T47D (cell line): ENCODE measurements around the gene MEGF6.
A peak's percentile ranks its signal among the peaks of the same experiment; 100 is the strongest.

ENCODE experiments used
- DNase-seq, 2 experiments: peaks; one replicate each; pipeline versions ENCODE4 v3.0.0 to v3.0.0-alpha.2; 2011 to 2012; ENCODE audit warnings: low read depth in 1 of 2, low spot score in 1 of 2
- JUND ChIP-seq: IDR thresholded peaks from 2 replicates; pipeline ENCODE4 v1.6.1; 2012; ENCODE audit warnings: low read depth
- in situ Hi-C: cut with HindIII; loops from 2 replicates; pipeline ENCODE4 v1.10.0; 2016; ENCODE audit warnings: low sequenced_read_pairs, low pct_unique_long_range_greater_than_20kb

Gene MEGF6

DNA sequence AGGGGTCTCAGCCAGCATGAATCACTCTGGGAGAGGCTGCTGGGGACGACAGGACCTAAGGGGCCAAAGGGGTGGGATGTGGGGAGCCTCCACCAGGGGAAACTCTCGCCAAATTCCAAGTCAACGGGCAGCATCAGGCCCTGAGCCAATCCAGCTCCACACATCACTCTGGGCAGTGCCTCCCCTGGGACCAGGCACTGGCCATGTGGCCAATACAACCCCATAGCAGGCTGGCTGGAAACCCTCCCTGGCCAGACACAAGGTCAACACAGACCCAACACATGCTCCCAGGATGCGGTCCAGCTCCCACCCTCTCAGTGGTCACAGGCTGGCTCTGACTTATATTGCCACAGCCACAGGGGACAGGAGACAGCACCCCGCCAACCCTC is 60.0 kb downstream of the MEGF6 start:
- in situ Hi-C loops: no loop called here
- no peak for DNase-seq
- no peak for TF ChIP-seq JUND

DNA sequence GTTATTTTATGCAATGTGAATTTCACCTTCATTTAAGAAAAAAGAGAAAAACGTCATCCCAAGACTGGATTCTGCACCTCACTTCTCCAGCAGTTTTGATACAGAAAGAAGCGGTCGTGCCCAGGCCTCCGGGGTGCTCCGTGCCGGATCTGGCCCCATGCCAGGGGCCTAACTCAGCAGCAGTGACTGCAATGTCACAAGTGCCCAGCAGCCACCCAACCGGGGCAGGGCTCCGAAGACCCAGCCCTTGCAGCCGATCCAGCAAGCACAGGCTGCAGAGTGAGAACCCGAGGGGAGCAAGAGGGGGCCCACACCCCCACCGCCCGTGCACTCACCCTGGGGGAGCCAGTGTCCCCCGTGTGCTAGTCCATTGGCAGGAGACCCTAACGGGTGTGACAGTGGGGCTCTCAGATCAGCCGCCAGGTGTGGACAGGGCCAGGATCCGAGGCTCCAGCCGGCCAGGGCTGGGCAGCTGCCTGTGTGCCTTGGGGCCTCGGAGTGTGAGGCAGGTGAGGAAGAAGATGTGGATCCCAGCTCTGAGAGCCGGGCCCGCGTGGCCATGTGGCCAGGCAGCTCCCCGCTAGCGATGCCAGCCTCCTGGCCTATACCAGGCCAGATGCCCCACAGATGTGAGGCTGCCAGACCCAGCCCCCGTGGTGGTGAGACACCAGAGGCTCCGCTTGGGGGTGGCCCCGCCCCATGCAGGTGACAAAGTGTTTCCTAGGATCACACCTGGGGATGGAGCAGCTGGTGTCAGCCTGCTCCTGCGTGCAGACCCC is 60.6 kb downstream of the MEGF6 start:
- in situ Hi-C loops: no loop called here
- TF ChIP-seq JUND: no peak
- no peak for DNase-seq

DNA sequence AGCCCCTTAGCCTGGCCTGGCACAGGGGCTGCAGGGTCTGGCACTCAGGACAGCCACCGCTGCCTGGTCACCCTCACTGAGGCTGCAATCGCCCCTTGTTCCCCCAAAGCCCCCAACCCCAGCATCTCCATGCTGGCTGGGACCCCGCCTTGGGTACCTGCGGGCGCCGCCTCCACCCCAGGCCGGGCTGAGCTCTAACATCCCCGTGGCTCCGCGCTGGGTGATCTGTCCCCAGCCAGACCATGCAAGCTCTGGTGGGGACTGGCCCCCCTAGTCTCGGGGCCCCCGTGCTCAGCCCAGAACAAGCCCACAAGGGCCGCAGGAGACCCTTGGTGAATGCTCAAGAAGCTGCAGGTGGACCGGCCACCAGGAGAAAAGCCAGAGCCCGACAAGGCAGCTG is 62.4 kb downstream of the MEGF6 start:
- in situ Hi-C loops: no loop called here
- no peak for DNase-seq
- TF ChIP-seq JUND: no peak

- no peak for TF ChIP-seq JUND
- no peak for DNase-seq
- in situ Hi-C loops: no loop called here
Measured at GRCh38 chr1:3548156-3548893, 63.0 kb downstream of the MEGF6 start.

GRCh38 chr1:3547055-3548005 is 64.0 kb downstream of the MEGF6 start:
- no peak for TF ChIP-seq JUND
- DNase-seq: peak; percentile 64 to 85
- in situ Hi-C loops: no loop called here

DNA sequence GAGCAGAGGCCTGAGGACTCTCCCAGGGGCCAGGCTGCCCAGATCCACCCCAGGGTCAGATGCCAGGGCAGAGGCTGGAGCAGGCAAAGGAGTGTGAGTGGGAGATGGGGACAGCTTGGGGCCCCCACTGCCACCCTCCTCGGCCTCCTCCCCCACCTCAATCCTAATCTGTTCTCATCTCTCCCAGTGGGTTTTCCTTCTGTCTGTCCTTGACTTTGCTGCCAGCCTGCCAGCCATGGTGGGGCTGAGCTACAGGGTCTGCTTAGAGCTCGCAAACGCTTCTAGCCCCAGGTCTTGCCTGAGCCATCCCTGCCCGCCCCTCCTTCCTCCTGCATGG is 65.3 kb downstream of the MEGF6 start:
- no peak for DNase-seq
- no peak for TF ChIP-seq JUND
- in situ Hi-C loops: no loop called here

GRCh38 chr1:3545363-3546047 is 65.8 kb downstream of the MEGF6 start:
- in situ Hi-C loops: no loop called here
- no peak for DNase-seq
- TF ChIP-seq JUND: no peak

GRCh38 chr1:3544040-3544977 is 67.0 kb downstream of the MEGF6 start:
- in situ Hi-C loops: no loop called here
- no peak for DNase-seq
- no peak for TF ChIP-seq JUND

GRCh38 chr1:3543076-3544039 is 68.0 kb downstream of the MEGF6 start:
- in situ Hi-C loops: no loop called here
- peak in 1 of 2 experiments; percentile 19 for DNase-seq
- TF ChIP-seq JUND: no peak

DNA sequence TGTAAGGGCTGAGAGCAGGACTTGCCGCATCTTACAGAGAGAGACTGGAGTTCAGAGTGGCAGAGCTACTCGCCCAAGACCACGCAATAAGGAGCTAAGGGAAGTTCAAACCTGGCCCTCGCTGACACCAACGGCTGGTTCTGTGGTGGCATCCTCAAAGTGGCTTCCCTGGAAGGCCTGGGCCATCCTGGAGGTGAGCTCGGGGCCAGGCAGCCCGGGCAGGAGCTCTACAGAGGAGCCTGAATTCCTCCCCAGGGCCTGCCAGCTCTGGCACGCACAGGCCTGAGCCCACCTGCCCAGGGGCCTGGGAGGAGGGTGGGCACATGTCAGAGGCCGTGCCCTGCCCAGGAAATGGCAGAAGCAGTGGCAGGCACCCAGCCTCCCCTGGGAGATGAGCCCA is 68.6 kb downstream of the MEGF6 start:
- no peak for TF ChIP-seq JUND
- no peak for DNase-seq
- in situ Hi-C loops: no loop called here
